ENCODE data around the gene KIRREL1.

GRCh38 chr1:158022554-158023312, 29.3 kb downstream of the KIRREL1 start:
- TF ChIP-seq CTCF (conservative IDR thresholded peaks at IDR 0.05) (no peak), ZFX (IDR thresholded peaks at IDR 0.05) (no peak)

All from C4-2B (cell line).